22Rv1 (cell line): ENCODE measurements around the gene PKHD1.

Experiments used
- H3K27ac ChIP-seq: fragments of 450-650 bp; 2 replicates; pipeline ENCODE4 v1.5.1; 2017
- ZFX ChIP-seq: fragments of 450-650 bp; IDR thresholded peaks from 2 replicates; pipeline ENCODE4 v1.6.1; 2017; ENCODE audit warnings: antibody characterized with exemption, borderline replicate concordance
- TF ChIP-seq, protein P1 (sequence below): fragments of 450-650 bp; IDR thresholded peaks from 2 replicates; pipeline ENCODE4 v1.5.1; 2017; ENCODE audit warnings: mild to moderate bottlenecking

PKHD1 gene

DNA sequence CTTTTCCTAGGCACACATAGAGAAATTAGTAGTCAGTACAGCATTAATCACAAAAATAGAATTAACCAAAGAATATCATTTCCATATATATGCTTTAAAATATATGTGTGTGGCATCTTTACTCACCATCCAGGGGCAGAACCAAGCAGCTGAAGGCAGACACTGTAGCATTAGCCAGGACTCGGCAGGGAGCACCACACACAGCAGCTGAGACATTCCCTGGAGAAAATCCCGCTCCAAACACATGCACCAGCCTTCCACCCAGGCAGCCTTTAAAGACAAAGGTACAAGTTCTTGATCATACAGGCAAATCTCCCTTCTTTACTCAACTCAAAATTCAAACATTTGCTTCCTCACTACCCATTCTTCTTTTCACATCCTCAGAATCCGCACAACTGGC lies 64.7 kb downstream of the PKHD1 start:
- no peak overlapping the region for H3K27ac ChIP-seq
- TF ChIP-seq ZFX: no peak

DNA sequence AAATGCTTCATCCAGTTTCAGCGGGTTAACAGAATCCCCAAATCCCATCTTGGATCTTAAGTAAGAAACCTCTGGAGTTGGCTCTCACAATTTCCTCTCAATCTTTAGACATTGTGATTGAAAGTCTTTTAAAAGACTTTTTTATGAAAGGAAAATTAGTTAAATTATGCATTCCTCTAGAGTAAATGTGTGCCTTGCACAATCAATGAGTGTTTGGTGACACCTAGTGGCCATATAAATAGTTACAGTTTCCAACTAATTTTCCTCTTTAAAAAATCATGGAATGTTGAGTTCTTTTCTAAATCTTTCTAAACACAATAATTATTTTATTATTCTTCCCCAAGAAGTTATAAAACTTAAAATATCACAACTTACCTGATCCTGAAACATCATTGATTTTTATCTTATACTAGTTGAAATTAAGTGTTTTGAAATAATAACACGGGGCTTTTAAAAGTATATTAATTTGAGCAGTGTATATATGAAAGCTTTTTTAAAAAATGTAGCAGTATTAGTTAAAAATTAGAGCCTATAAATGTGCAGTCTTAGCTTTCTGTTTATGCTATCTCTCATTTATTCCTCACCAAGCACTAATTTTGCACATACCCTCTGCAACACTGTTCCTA lies 66.4 kb downstream of the PKHD1 start:
- TF ChIP-seq, protein P1, sequence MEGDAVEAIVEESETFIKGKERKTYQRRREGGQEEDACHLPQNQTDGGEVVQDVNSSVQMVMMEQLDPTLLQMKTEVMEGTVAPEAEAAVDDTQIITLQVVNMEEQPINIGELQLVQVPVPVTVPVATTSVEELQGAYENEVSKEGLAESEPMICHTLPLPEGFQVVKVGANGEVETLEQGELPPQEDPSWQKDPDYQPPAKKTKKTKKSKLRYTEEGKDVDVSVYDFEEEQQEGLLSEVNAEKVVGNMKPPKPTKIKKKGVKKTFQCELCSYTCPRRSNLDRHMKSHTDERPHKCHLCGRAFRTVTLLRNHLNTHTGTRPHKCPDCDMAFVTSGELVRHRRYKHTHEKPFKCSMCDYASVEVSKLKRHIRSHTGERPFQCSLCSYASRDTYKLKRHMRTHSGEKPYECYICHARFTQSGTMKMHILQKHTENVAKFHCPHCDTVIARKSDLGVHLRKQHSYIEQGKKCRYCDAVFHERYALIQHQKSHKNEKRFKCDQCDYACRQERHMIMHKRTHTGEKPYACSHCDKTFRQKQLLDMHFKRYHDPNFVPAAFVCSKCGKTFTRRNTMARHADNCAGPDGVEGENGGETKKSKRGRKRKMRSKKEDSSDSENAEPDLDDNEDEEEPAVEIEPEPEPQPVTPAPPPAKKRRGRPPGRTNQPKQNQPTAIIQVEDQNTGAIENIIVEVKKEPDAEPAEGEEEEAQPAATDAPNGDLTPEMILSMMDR: peak; percentile 79
- TF ChIP-seq ZFX: no peak
- H3K27ac ChIP-seq: no peak overlapping the region

DNA sequence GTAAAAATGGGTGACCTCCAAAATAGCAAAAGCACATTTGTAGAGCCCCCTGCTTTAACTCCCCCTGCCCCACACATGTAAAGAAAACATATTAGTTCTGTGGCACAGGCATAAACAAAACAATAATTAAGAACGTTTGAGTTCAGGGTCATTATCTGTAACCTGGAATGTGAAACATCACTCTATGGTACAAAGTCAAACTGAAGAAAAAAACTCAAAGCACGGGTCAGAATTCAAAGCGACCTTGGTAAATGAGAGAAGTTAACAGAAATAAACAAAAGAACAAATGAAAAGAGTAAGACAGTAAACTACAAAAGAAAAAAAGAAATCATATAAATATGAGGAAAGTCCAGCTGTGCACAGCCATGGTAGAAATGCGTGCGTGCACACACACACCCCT lies 67.5 kb downstream of the PKHD1 start:
- H3K27ac ChIP-seq: no peak overlapping the region
- no peak for TF ChIP-seq ZFX
- TF ChIP-seq, protein P1: no peak

DNA sequence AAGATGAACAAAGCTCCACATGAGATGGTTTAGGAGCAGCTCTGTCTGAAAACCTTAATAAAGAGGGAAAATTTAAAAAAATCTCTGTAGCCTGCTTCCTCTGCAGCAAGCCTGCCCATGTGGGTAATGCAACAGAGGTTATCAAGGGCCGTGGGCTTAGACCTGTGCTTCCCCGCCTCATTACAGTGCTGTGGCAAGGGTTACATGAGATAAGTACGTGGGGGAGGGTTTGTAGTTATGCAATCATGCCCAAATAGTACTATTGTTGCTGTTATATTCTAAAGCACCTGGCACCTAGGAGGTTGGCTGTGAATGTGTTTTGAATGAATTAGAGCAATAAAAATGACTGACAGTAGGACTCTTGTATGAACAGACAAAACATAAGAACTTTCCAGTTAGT lies 68.3 kb downstream of the PKHD1 start:
- TF ChIP-seq, protein P1: no peak
- no peak overlapping the region for H3K27ac ChIP-seq

DNA sequence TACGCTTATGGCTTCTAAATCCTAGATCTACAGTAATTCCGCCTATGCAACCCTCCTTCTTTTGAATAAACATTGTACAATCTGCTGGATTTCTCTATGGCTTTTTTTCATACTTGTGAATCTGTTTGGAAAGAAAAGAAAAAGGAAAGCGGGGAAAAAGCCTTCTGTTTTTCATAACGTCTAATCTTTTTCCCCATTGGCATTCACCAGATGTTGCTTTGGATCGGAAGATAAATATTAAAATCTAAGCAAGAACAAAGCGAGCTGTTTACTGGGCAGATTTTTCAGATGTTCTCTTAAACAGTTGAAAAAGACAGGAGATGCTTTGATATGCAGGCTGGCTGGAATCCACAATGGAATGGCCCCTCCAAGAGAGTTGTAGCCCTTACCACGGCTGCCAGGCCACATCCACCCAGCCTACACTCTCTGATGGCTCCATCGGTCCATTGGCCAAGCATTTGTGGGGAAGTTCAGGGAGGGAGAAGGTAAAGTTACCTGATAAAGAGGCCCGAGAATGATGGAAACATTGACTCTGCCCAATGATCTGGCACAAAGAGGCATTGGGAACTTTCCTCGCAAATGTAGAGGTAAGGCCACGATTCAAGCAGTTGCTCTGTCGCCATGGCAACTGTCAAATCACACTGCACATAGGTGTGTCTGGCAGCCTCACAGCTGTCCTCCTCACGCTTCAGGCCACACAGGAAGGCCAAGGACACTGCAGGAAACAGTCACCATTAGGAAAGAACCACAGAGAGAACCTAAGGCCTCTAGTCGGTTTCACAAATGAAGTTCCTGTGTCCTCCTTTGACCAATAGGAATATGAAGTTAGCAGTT lies 70.3 kb downstream of the PKHD1 start:
- TF ChIP-seq ZFX: no peak
- TF ChIP-seq, protein P1: no peak
- no peak overlapping the region for H3K27ac ChIP-seq

DNA sequence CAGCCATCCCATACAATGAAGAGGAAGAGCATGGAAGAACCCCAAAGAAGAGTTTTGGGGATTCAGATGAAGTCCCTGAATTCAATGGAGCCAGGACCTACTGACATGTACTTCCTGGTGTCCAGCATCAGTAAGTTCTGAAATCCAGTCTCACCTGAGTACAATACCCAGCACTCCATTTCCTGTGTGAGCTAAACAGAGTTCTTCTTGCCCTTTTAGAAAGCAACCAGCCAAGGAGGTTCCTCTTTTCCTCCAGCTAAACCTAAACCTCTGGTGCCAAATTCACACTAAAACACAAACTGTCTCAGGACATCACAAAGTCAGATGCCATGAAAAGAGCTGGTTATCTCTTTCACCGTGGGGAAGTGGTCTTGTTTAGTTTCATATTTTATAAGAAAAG lies 71.5 kb downstream of the PKHD1 start:
- TF ChIP-seq ZFX: no peak
- TF ChIP-seq, protein P1: no peak
- H3K27ac ChIP-seq: no peak overlapping the region

DNA sequence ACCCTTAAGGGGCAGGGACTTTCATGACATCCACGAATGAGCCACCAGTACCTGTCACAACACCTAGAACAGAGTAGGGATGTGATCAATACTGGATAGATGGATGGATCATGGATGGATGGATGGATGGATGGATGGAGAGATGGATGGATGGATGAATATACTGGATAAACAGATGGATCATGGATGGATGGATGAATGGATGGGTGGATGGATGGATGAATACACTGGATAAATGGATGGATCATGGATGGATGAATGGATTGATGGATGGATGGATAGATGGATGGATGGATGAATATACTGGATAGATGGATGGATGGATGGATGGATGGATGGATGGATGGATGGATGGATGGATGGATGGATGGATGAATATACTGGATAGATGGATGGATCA lies 73.0 kb downstream of the PKHD1 start:
- no peak for TF ChIP-seq ZFX
- TF ChIP-seq, protein P1: no peak
- no peak overlapping the region for H3K27ac ChIP-seq
